Measurements from ENCODE around the gene PNKP. TPM values are rescaled to one million over a fixed set of nuclear protein-coding genes. Genes with fewer than 3 reads are reported as not detected.

Gene PNKP
- total and polyA plus RNA-seq, 2 of the 8 experiments (the other 6 are each of a cell fraction or from before 2014, with no cell fraction given), result 45.8 to 105 TPM

GRCh38 chr19:49854378-49855263 is 12.8 kb downstream of the PNKP start:
- H2AK5ac ChIP-seq (ENCODE audit: low read depth, low read length), result no peak overlapping the region
- H2BK5ac ChIP-seq (ENCODE audit: low read depth, low read length), result no peak overlapping the region; the same call in 1 of the 2 replicates
- FAIRE-seq (no peak), DNase-seq (ENCODE audit: low read depth in 1 of 2, low spot score in 2 of 2) (no peak)
- peak; percentile 48; the same call in 1 of the 2 replicates for TF ChIP-seq POLR2AphosphoS5 (IDR thresholded peaks at IDR 0.05; ENCODE audit: low read depth, low read length)
- TF ChIP-seq EP300 (IDR thresholded peaks at IDR 0.05; ENCODE audit: borderline replicate concordance in 1 of 2, low read depth in 2 of 2, low read length in 2 of 2), result no peak
- H3K9me3 ChIP-seq (ENCODE audit: insufficient read depth in 2 of 2, low read depth in 1 of 2, low read length in 1 of 2), result no peaks in the 10 kb centered on the region
- H2BK120ac ChIP-seq (replicated peaks; ENCODE audit: low read depth, low read length), result no peak overlapping the region
- H3K79me1 ChIP-seq (ENCODE audit: low read depth, low read length), result peaks cover 20% of the 10 kb centered on the region
- H3K4me3 ChIP-seq (ENCODE audit: extremely low read depth in 1 of 4, insufficient read depth in 2 of 4, low read depth in 3 of 4, low read length in 4 of 4), result no peak overlapping the region
- H3K56ac ChIP-seq (replicated peaks; ENCODE audit: insufficient read length, low read depth, low read length), result no peak overlapping the region
- H3K23ac ChIP-seq (ENCODE audit: insufficient read length), result no peak overlapping the region
- H2BK20ac ChIP-seq (ENCODE audit: low read length), result no peak overlapping the region
- no peak overlapping the region for H3K27ac ChIP-seq (ENCODE audit: low read depth, low read length)
- peak overlapping the region; percentile 58; the same call in 1 of the 2 replicates for H4K8ac ChIP-seq (ENCODE audit: extremely low read depth, insufficient read depth, low read length)
- H4K20me1 ChIP-seq (replicated peaks in 1 of 2; ENCODE audit: control insufficient read depth in 1 of 2, insufficient read depth in 2 of 2, low read length in 2 of 2), result peaks cover 46 to 54% of the 10 kb centered on the region in 2 experiments
- CTCF ChIA-PET (ENCODE audit: partially characterized antibody), result interaction anchor here (0.9 to 3.0 kb wide), 2 partner anchors 9 to 41 kb away, joined by 3 to 13 read pairs; partner anchors contain the start of gene FUZ
- H3K9ac ChIP-seq (replicated peaks in 1 of 4; ENCODE audit: extremely low read depth in 1 of 4, low read depth in 3 of 4, low read length in 3 of 4), result no peak overlapping the region; a peak in 2 of 7 replicates
- H3K14ac ChIP-seq (ENCODE audit: insufficient read length), result no peak overlapping the region
- peaks cover 3 to 9% (median 6%) of the 10 kb centered on the region in 4 experiments for H3K4me1 ChIP-seq (replicated peaks in 1 of 4; ENCODE audit: control insufficient read depth in 3 of 4, insufficient read depth in 4 of 4, low read length in 3 of 4)
- H3K27me3 ChIP-seq (replicated peaks in 1 of 4; ENCODE audit: control insufficient read depth in 3 of 4, extremely low read depth in 1 of 4, insufficient read depth in 3 of 4, low read length in 3 of 4), result no peaks in the 10 kb centered on the region; a peak in 1 of 7 replicates
- peaks cover 17 to 28% of the 10 kb centered on the region in 2 experiments for H3K79me2 ChIP-seq (ENCODE audit: control insufficient read depth in 1 of 2, insufficient read depth in 2 of 2, low read length in 2 of 2)
- H4K5ac ChIP-seq (ENCODE audit: insufficient read length, low read depth, low read length), result no peak overlapping the region
- POLR2A ChIA-PET (ENCODE audit: partially characterized antibody), result interaction anchor here (0.7 to 12.4 kb wide), 9 partner anchors 11 to 78 kb away, joined by 3 to 247 read pairs (median 4); partner anchors contain the start of genes AKT1S1, FUZ, PNKP and TBC1D17
- H4K91ac ChIP-seq (replicated peaks; ENCODE audit: insufficient read length, low read length), result no peak overlapping the region
- WGBS, 2 experiments (ENCODE audit: extremely low coverage in 1 of 2, insufficient coverage in 1 of 2, insufficient read length in 1 of 2, insufficient replicate concordance in 2 of 2, low coverage in 1 of 2, low lambda C conversion rate in 2 of 2, missing lambda C conversion rate in 1 of 2), result 94% methylated on average over 34 of the region's 39 CpGs; no CpG with 5 or more reads in 1 of the 2 experiments
- no peak overlapping the region for H2AFZ ChIP-seq (ENCODE audit: low read length)
- peaks cover 10% of the 10 kb centered on the region; the same call in 1 of the 2 replicates for H3K23me2 ChIP-seq (ENCODE audit: low read depth, low read length)
- no peak overlapping the region for H3K4me2 ChIP-seq (ENCODE audit: insufficient read depth in 1 of 2, low read depth in 2 of 2, low read length in 2 of 2)
- H3K36me3 ChIP-seq (ENCODE audit: control insufficient read depth in 2 of 4, insufficient read depth in 4 of 4, low read length in 3 of 4), result peaks cover 15 to 54% (median 32%) of the 10 kb centered on the region in 4 experiments
- H2BK15ac ChIP-seq (ENCODE audit: low read length), result no peak overlapping the region
- no peak overlapping the region for H2BK12ac ChIP-seq (ENCODE audit: low read depth, low read length)
- no peak overlapping the region for H3K4ac ChIP-seq (replicated peaks; ENCODE audit: insufficient read length, low read depth, low read length)
- H3K18ac ChIP-seq (ENCODE audit: extremely low read depth, low read length), result no peak overlapping the region

Data from H1 (cell line).